Prostate gland (tissue), 2 donors: ENCODE data around the gene ITGAV. TPM values are rescaled to one million over a fixed set of nuclear protein-coding genes. Genes with fewer than 3 reads are reported as not detected.
"Not testable (repeated sequence)": the region's sequence is repeated elsewhere in the genome, so short reads cannot be mapped to it uniquely, and the experiment has no call there.

Experiments used
- DNase-seq: peaks from one replicate; pipeline ENCODE4 v3.0.0-alpha.2; 2019; ENCODE audit warnings: low spot score
- H3K27ac ChIP-seq, 2 donors: fragments of 200-600 bp; sonication (generic); 2 replicates each; pipeline ENCODE4 v1.5.1; 2017 to 2019
- H3K27me3 ChIP-seq: fragments of 200-600 bp; sonication (generic); replicated peaks from 2 replicates; pipeline ENCODE4 v1.5.1; 2019; ENCODE audit not compliant: insufficient read depth
- H3K36me3 ChIP-seq, 2 donors: fragments of 200-600 bp; sonication (generic); 1 replicate in 1 of 2; 2 replicates in 1 of 2; pipeline versions ENCODE4 v1.5.1 to v1.8.1; 2017 to 2019
- H3K4me1 ChIP-seq: fragments of 200-600 bp; sonication (generic); replicated peaks from 2 replicates; pipeline ENCODE4 v1.5.1; 2019
- H3K4me3 ChIP-seq, 2 donors: fragments of 200-600 bp; sonication (generic); 2 replicates each; pipeline ENCODE4 v1.5.1; 2017 to 2019
- H3K9me3 ChIP-seq: fragments of 200-600 bp; sonication (generic); 2 replicates; pipeline ENCODE4 v1.5.1; 2017
- POLR2A ChIP-seq: fragments of 450-650 bp; IDR thresholded peaks from one replicate; pipeline ENCODE4 v1.6.1; 2016; ENCODE audit warnings: antibody characterized with exemption, mild to moderate bottlenecking
- POLR2AphosphoS5 ChIP-seq: sonication (generic); formaldehyde crosslinking; IDR thresholded peaks from one replicate; pipeline ENCODE4 v1.6.1; 2017; ENCODE audit warnings: antibody characterized with exemption
- whole genome bisulfite sequencing: methylation state at CpG from one replicate; pipeline ENCODE4 v1.1.5; 2018; 5-methylcytosine and 5-hydroxymethylcytosine counted together
- intact Hi-C: fragments of 100-400 bp; cut with DNase I; formaldehyde crosslinking; loops from one replicate; pipeline ENCODE4 v1.14.2; 2022
- total RNA-seq, 2 donors: library from RNA; depleted of rRNA; stranded (reverse); fragments of >200 nt; gene quantifications; one replicate each; pipeline ENCODE4 v1.1.0, GENCODE V29; 2016
- TF ChIP-seq, protein P1 (sequence below), 4 experiments: fragments of 200-600 bp in 2 of 4; fragments of 450-650 bp in 2 of 4; sonication (generic) in 2 of 4; IDR thresholded peaks; 1 replicate in 3 of 4; 2 replicates in 1 of 4; pipeline ENCODE4 v1.5.1; 2016 to 2019; ENCODE audit warnings: antibody characterized with exemption in 4 of 4, mild to moderate bottlenecking in 2 of 4, moderate library complexity in 2 of 4

The ITGAV gene
- total RNA-seq, 2 donors from 2014 or later = 47.0 to 84.8 TPM

DNA sequence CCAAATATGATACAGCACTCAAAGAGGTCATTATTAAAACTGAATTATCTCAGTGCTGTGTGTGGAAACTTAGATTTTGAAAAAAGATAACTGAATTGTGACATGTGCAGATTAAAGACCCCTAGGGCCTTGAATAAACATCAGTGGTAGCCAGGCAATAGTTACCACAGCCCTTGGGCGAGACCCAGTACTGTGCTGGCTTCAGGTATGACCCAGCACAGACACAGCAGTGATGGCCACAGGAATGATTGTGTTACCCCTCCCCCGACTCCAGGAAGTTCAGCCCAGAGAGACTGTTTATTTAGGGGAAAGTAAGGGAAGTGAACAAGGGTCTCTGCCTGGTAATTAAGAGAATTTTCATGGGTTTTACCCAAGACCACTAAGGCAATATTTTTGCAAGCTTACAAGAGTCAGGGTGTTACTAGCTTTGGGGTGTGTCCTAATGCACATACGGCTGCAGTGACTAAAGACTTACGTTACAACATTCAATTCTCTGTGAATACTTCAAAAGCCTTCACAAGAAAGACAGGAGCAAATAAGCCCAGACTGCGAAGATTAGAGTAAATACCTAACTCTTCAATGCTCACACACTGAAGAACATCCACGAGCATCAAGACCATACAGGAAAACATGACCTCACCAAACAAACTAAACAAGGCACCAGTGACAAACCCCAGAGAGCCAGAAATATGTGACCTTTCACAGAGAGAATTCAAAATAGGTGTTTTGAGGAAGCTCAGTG, 28.2 kb upstream of the ITGAV start:
- Histone ChIP-seq H3K27me3 (no peaks in the 10 kb centered on the region), H3K4me3 (no peak overlapping the region), H3K4me1 (no peaks in the 10 kb centered on the region), H3K27ac (no peak overlapping the region), H3K36me3 (no peaks in the 10 kb centered on the region), H3K9me3 (no peaks in the 10 kb centered on the region)
- WGBS = 85% methylated on average over 6 of the region's 6 CpGs
- TF ChIP-seq POLR2AphosphoS5 (no peak), POLR2A (no peak)
- TF ChIP-seq, protein P1, sequence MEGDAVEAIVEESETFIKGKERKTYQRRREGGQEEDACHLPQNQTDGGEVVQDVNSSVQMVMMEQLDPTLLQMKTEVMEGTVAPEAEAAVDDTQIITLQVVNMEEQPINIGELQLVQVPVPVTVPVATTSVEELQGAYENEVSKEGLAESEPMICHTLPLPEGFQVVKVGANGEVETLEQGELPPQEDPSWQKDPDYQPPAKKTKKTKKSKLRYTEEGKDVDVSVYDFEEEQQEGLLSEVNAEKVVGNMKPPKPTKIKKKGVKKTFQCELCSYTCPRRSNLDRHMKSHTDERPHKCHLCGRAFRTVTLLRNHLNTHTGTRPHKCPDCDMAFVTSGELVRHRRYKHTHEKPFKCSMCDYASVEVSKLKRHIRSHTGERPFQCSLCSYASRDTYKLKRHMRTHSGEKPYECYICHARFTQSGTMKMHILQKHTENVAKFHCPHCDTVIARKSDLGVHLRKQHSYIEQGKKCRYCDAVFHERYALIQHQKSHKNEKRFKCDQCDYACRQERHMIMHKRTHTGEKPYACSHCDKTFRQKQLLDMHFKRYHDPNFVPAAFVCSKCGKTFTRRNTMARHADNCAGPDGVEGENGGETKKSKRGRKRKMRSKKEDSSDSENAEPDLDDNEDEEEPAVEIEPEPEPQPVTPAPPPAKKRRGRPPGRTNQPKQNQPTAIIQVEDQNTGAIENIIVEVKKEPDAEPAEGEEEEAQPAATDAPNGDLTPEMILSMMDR (IDR thresholded peaks at IDR 0.05) = no peak
- DNase-seq = no peak
- intact Hi-C loops = no loop called here

- Histone ChIP-seq H3K9me3 (no peaks in the 10 kb centered on the region), H3K27me3 (no peaks in the 10 kb centered on the region), H3K4me1 (no peaks in the 10 kb centered on the region), H3K27ac (no peak overlapping the region), H3K4me3 (no peak overlapping the region), H3K36me3 (no peaks in the 10 kb centered on the region)
- WGBS = 100% methylated on average over 1 of the region's 1 CpG
- DNase-seq = no peak
- intact Hi-C loops = no loop called here
- TF ChIP-seq POLR2A = no peak
- TF ChIP-seq POLR2AphosphoS5 = no peak
- TF ChIP-seq, protein P1 (IDR thresholded peaks at IDR 0.05) = no peak
These were observed 27.7 kb upstream of the ITGAV start for GRCh38 chr2:186562209-186562578.

GRCh38 chr2:186568600-186568999, 21.3 kb upstream of the ITGAV start:
- WGBS = 69% methylated on average over 1 of the region's 1 CpG

GRCh38 chr2:186569127-186569526, 20.7 kb upstream of the ITGAV start:
- H3K4me1 ChIP-seq, H3K27ac ChIP-seq, H3K9me3 ChIP-seq, intact Hi-C loops, H3K36me3 ChIP-seq, DNase-seq, H3K4me3 ChIP-seq, H3K27me3 ChIP-seq: not testable (repeated sequence)
- WGBS = 82% methylated on average over 1 of the region's 1 CpG

More at GRCh38 chr2:186568600-186568999, 21.3 kb upstream of the ITGAV start:
- DNase-seq, H3K27ac ChIP-seq, H3K9me3 ChIP-seq, intact Hi-C loops, H3K4me3 ChIP-seq, H3K27me3 ChIP-seq, H3K4me1 ChIP-seq, H3K36me3 ChIP-seq: not testable (repeated sequence)

DNA sequence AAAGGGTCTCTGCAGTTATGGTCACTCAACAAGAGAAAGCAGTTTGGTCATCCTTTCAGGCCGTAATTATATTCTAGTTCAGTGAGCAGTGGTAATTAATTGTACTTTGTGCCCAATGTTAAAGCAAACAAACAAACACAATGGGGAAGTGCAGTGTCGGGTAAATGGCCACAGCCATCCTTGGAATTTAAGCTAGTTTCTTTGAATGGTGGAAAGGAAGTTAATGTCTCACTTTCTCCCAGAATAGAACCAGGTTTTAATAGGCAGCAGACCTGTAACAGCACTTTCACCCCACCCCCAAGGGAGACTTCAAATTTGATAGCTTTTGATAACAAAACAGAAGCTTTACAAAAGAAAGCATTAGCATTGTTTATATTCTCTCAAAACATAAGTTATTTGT, 20.0 kb upstream of the ITGAV start:
- intact Hi-C loops = no loop called here
- Histone ChIP-seq H3K36me3 (no peaks in the 10 kb centered on the region), H3K27ac (no peak overlapping the region), H3K4me1 (no peaks in the 10 kb centered on the region), H3K4me3 (no peak overlapping the region), H3K9me3 (no peaks in the 10 kb centered on the region), H3K27me3 (no peaks in the 10 kb centered on the region)
- DNase-seq = no peak
- 67% methylated on average over 2 of the region's 2 CpGs for WGBS
- no peak for TF ChIP-seq POLR2AphosphoS5
- TF ChIP-seq, protein P1 (IDR thresholded peaks at IDR 0.05) = no peak
- no peak for TF ChIP-seq POLR2A

DNA sequence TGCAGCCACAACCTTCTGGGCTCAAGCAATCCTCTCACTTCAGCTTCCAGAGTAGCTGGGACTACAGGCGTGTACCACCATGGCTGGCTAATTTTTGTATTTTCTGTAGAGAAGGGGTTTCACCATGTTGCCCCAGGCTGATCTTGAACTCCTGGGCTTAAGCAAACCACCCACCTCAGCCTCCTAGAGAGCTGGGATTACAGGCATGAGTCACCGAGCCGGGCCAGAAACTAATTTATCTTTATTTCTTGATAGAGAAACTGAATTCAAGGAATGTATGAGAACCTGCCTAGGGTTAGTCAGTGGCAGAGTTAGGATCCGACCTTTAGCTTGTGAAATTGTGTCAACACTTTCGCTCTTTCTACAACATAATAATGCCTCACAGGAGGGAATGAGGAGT, 19.3 kb upstream of the ITGAV start:
- no peak overlapping the region for H3K27ac ChIP-seq
- no peaks in the 10 kb centered on the region for H3K36me3 ChIP-seq
- H3K9me3 ChIP-seq = no peaks in the 10 kb centered on the region
- no peak for DNase-seq
- intact Hi-C loops = no loop called here
- no peak overlapping the region for H3K4me3 ChIP-seq
- H3K27me3 ChIP-seq = no peaks in the 10 kb centered on the region
- no peak for TF ChIP-seq POLR2A
- TF ChIP-seq POLR2AphosphoS5 = no peak
- TF ChIP-seq, protein P1 (IDR thresholded peaks at IDR 0.05) = no peak
- 86% methylated on average over 5 of the region's 5 CpGs for WGBS
- H3K4me1 ChIP-seq = no peaks in the 10 kb centered on the region
